Fibroblast of lung (primary cell): ENCODE results near the gene FXN.

Experiments
- CTCF ChIP-seq, 2 donors: IDR thresholded peaks in 1 of 2; conservative IDR thresholded peaks in 1 of 2; 1 replicate in 1 of 2; 2 replicates in 1 of 2; pipeline ENCODE4 v1.5.1; 2011 to 2012; ENCODE audit warnings: low read length in 2 of 2, control low read depth in 1 of 2, inconsistent platforms in 1 of 2, low read depth in 1 of 2, mild to moderate bottlenecking in 1 of 2
- EZH2 ChIP-seq: IDR thresholded peaks from 2 replicates; pipeline ENCODE4 v1.5.1; 2012; ENCODE audit warnings: low read length, control low read depth, mild to moderate bottlenecking; ENCODE audit errors: missing control alignments

GRCh38 chr9:69029535-69029934, 6.0 kb upstream of the FXN start:
- no peak for TF ChIP-seq CTCF (conservative IDR thresholded peaks at IDR 0.05 in 1 of 2, IDR thresholded peaks at IDR 0.05 in 1 of 2; ENCODE audit: low read depth in 1 of 2, low read length in 2 of 2)
- no peak for TF ChIP-seq EZH2
